Uterus (tissue), 2 donors: Measurements from ENCODE around the gene TMEM121.

Experiments
- POLR2A ChIP-seq, 2 donors: fragments of 450-650 bp; IDR thresholded peaks; one replicate each; pipeline ENCODE4 v1.6.1; 2016; ENCODE audit warnings: antibody characterized with exemption in 2 of 2, mild to moderate bottlenecking in 1 of 2, moderate library complexity in 1 of 2
- TF ChIP-seq, protein P1 (sequence below), 4 experiments: fragments of 200-600 bp in 2 of 4; fragments of 450-650 bp in 2 of 4; sonication (generic) in 2 of 4; IDR thresholded peaks; one replicate each; pipeline ENCODE4 v1.5.1; 2016 to 2019; ENCODE audit warnings: antibody characterized with exemption in 4 of 4, mild to moderate bottlenecking in 2 of 4, moderate library complexity in 1 of 4

GRCh38 chr14:105480807-105481801 lies 45.3 kb upstream of the TMEM121 start:
- peak in 1 of 2 donors; percentile 50 for TF ChIP-seq POLR2A (IDR thresholded peaks at IDR 0.05)
- TF ChIP-seq, protein P1, sequence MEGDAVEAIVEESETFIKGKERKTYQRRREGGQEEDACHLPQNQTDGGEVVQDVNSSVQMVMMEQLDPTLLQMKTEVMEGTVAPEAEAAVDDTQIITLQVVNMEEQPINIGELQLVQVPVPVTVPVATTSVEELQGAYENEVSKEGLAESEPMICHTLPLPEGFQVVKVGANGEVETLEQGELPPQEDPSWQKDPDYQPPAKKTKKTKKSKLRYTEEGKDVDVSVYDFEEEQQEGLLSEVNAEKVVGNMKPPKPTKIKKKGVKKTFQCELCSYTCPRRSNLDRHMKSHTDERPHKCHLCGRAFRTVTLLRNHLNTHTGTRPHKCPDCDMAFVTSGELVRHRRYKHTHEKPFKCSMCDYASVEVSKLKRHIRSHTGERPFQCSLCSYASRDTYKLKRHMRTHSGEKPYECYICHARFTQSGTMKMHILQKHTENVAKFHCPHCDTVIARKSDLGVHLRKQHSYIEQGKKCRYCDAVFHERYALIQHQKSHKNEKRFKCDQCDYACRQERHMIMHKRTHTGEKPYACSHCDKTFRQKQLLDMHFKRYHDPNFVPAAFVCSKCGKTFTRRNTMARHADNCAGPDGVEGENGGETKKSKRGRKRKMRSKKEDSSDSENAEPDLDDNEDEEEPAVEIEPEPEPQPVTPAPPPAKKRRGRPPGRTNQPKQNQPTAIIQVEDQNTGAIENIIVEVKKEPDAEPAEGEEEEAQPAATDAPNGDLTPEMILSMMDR (IDR thresholded peaks at IDR 0.05) = peak; percentile 94 to 99 (median 98)
